GM19351 (cell line): ENCODE measurements around the gene LRRC32.
"Not testable (repeated sequence)": the region's sequence is repeated elsewhere in the genome, so short reads cannot be mapped to it uniquely, and the experiment has no call there.

ENCODE experiments used
- ATAC-seq: cut with Tn5 transposase; IDR thresholded peaks from one replicate; pipeline ENCODE4 v1.9.1; 2021; ENCODE audit warnings: mild to moderate bottlenecking, moderate library complexity; ENCODE audit not compliant: unreplicated experiment

LRRC32 gene

DNA sequence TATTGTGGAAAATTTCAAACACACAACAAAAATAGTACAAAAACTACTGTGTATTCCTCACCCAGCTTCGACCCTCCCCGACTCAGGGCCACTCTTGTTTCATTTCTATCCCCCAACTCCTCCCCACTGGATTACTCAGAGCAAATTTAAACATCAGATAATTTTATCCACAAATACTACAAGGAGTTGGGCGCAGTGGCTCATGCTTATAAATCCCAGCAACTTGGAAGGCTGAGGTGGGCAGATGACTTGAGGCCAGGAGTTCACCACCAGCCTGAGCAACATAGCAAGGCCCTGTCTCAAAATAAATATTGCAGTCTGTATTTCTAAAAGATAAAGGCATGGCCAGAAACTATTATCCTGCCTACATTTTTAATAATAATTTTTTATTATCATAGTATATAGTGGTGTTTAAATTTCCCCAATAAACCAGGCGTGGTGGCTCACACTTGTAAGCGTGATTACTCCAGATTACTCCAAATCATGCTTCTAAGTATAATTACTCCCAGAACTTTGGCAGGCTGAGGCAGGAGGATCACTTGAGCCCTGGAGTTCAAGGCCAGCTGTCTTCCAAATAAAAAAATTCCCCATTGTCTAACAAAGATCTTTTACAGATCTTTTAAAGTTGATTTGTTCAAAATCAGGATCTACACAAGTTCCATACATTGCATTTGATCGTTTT is 39.8 kb downstream of the LRRC32 start:
- ATAC-seq, result no peak

GRCh38 chr11:76629853-76630599 is 40.5 kb downstream of the LRRC32 start:
- ATAC-seq, result no peak

DNA sequence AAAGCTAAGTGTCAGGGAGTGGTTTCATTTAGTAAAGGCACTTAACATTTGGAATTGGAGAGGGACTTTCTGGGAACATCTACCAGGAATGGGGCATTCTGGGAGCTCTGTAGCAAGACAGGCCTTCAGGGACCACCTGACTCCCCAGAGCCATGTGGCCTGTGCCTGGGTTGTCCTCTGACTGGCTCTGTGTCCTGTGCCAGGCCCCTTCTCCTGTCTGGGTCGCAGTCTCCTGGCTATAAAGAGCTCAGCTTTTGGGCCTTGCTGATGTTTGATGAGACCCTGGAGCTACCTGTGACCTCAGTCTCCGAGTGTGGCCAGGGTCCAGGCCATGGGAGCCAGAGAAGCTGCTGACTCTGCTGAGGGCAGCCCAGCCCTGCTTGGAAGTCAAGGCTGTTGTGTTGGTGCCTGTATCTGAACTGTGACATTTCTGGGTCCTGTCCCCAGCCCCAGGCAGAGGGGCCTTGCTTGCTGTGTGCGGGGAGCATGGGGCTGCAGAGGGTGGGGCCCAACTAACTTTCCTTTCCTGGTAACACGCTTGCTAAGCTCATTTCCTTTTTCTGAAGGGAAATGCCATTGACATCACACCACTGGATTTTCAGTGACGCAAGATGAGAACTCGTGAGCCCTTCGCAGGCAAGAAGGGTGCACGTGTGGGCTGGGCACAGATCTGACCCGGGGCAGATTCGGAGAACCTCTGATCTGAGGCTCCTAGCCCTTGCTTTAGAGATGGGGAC is 41.3 kb downstream of the LRRC32 start:
- ATAC-seq, result no peak

- ATAC-seq, result no peak
Measured at GRCh38 chr11:76628408-76628947, 42.1 kb downstream of the LRRC32 start.

- ATAC-seq, result no peak
Measured at GRCh38 chr11:76627606-76628005, 42.9 kb downstream of the LRRC32 start.

DNA sequence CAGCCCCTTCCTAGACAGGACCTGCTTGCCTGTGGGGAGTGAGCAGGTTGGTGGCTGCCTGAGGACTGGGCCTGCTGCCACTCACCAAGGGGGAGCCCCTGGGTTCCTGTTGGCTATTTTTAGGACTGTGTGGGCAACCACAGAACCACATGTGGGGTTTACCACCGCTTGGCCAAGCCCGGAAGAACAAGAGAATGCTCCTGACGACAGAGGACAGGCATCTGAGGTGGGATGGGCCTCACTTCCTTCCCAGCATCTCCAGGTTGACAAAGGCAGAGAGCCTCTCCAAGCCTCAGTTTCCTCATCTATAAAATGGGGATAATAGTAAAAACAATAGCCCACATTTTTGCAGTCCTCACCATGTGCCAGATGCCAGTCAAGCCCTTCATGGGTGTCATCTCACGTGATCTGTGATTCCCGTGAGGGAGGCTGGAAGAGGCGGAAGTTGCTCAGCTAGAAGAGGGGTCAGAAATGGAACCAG is 43.6 kb downstream of the LRRC32 start:
- peak; percentile 78 for ATAC-seq

GRCh38 chr11:76626266-76626665 is 44.3 kb downstream of the LRRC32 start:
- ATAC-seq, result no peak

DNA sequence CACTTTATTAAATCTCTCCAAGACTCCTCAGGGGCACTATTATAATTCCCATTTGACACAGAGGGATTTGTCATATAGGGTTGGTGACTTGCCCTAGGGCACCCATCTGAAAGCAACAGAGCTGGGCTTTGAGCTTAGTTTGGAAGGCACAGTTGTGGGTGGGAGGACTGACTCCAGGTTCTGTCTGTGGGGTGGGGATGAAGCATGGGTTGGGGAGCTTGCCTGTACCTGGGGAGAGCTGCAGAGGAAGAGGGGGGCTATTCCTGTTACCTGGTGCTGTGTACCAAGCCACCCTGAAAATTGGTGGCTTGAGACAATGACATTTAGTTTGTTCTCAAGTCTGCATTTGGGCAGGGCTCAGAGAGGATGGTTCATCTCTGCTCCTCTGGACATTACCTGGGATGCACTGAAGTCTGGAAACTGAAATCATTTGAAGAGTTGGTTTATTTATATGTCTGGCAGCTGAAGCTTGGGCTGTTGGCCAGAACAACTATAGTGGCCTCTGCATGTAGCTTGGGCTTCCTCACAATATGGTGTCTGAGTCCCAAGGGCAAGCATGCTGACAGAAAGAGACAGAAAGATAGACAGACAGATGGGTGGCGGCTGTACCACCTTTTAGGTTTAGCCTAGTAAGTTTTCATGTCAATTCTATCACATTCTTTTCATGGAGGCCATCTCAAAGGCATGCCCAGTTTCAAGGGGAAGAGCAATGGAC is 44.9 kb downstream of the LRRC32 start:
- no peak for ATAC-seq

GRCh38 chr11:76624500-76625379 is 45.8 kb downstream of the LRRC32 start:
- no peak for ATAC-seq

- ATAC-seq, result no peak
Measured at GRCh38 chr11:76623884-76624419, 46.6 kb downstream of the LRRC32 start.

- no peak for ATAC-seq
Measured at GRCh38 chr11:76623171-76623883, 47.2 kb downstream of the LRRC32 start.

GRCh38 chr11:76622493-76623094 is 48.0 kb downstream of the LRRC32 start:
- ATAC-seq, result no peak

GRCh38 chr11:76621868-76622267 is 48.7 kb downstream of the LRRC32 start:
- ATAC-seq, result no peak

GRCh38 chr11:76621466-76621865 is 49.1 kb downstream of the LRRC32 start:
- no peak for ATAC-seq

GRCh38 chr11:76620489-76620888 is 50.1 kb downstream of the LRRC32 start:
- no peak for ATAC-seq

- not testable (repeated sequence) for ATAC-seq
Measured at GRCh38 chr11:76619801-76620200, 50.7 kb downstream of the LRRC32 start.

DNA sequence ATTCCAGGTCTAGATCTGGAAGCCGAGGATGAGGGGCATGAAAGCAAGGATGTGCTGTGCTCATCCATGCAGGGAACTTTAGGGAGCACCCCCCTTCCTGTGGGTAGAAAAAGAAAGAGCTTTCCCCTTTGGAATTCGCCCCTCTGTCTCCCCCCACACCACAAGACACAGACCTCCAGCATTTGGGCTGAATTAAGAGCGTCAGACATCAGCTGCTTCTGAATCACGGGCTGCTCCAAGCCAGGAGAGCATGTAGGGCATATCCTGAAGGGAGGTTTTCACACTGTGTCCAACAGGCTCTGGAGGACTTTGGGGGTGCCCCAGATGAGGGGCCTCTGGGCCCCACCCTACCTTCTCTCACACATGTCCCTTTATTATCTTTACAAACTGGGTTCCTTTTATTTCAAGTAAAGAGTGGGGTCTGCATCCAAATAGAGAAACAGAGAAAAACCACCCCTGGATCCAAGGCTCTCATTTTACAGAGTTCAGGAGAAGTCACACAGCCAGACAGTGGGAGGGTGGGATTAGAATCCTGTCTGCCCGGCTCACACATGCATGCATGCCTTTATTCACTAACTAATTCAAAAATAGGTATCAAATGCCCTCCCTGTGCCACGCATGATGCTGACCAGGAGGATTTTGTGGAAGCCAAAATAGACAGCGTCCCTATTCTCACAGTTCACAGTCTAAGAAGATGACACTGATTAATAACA is 52.8 kb downstream of the LRRC32 start:
- ATAC-seq, result no peak
